ENCODE results near the gene TTC39C.

The TTC39C gene

DNA sequence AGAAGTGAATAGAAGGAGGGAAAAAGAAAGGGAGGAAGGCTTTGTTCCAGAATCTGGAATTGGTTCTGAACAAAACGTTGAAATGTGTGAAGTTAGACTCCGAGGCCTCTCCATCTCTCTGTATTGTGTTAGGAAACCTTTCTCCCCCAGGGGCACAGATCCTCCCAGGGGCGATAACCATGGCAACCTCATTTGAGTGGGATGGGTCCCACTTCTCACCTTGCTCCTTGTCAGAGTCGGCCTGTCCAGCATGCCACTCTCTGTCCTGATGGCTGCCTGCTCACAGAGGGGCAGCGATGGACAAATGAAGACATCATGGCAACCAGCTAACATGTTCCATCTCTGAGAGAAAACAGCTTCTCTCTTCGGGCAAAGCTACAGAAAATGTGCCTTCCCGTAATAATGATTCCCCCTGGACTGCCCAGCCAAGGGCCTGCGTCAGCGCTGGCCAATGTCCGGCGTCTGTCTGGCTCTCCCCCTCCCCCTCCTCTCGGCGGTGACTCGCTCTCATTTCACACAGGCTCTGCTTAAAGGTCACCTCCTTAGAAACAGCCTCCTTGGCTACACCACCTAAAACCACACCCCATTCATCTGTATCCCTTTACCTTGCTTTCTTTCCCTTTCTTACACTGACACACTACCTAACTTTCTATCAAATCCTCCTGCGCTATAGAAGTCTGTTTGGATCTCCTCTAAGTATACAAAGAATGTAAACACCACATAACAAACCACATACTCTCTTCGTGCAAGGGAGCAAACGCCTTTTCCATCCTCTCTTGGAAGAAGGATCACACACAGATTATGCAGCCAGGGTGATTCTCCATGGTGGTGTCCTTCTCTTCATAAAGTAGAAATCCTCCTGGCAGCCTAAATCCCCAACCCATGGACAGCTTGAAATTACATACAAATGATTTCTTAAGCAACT, 32.1 kb upstream of the TTC39C start:
- TF ChIP-seq, protein P1, sequence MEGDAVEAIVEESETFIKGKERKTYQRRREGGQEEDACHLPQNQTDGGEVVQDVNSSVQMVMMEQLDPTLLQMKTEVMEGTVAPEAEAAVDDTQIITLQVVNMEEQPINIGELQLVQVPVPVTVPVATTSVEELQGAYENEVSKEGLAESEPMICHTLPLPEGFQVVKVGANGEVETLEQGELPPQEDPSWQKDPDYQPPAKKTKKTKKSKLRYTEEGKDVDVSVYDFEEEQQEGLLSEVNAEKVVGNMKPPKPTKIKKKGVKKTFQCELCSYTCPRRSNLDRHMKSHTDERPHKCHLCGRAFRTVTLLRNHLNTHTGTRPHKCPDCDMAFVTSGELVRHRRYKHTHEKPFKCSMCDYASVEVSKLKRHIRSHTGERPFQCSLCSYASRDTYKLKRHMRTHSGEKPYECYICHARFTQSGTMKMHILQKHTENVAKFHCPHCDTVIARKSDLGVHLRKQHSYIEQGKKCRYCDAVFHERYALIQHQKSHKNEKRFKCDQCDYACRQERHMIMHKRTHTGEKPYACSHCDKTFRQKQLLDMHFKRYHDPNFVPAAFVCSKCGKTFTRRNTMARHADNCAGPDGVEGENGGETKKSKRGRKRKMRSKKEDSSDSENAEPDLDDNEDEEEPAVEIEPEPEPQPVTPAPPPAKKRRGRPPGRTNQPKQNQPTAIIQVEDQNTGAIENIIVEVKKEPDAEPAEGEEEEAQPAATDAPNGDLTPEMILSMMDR (conservative IDR thresholded peaks at IDR 0.05) = no peak
- no peak for TF ChIP-seq ZFX (IDR thresholded peaks at IDR 0.05)
- H3K27ac ChIP-seq = no peak overlapping the region

DNA sequence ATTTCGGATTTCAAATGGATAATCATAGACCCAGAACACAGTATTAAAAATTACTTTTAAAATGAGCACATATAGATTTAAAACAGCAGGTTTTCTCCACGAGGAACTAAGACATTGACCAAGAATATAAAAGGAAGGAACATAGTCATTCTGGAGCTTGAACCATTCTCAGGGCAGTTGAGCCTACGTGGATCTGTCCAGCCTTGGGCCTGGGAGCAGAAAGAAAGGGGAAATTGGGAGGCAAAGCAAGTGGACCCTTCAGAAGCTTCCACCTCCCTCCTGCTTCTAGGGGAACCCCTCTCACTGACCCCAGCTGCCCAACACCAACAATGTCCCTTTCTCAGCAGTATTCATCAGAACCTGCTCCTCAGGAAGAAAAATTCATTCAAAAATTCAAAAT, 31.4 kb upstream of the TTC39C start:
- H3K27ac ChIP-seq = no peak overlapping the region
- TF ChIP-seq, protein P1 (conservative IDR thresholded peaks at IDR 0.05) = no peak
- no peak for TF ChIP-seq ZFX (IDR thresholded peaks at IDR 0.05)

DNA sequence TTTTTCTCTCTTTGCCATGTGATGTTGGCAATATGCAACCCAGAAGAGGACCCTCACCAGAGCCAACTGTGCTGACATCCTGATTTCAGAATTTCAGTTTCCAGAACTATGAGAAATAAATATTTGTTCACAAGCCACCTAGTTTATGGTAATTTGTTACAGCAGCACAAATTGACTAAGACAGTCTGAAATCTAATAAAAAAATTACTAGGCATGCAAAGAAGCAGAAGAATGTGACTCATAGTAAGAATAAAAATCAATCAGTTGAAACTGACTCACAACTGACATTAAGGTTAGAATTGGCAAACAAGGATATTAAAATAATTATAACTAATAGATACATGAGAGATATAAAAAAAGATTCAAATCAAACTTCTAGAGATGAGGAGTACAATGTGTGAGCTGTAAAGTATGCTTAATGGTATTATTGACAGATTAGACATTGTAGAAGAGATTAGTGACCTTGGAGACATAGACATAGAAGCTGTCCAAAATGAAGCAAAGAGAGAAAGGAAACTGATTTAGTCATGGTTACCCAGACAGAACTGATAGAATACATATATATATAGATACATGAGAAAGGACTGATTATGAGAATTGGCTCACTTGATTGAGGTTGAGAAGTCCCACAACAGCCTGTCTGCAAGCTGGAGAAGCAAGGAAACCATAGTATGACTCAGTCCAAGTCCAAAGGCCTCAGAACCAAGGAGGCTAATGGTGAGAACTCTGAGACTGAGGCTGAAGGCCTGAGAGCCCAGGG, 27.8 kb upstream of the TTC39C start:
- TF ChIP-seq ZFX (IDR thresholded peaks at IDR 0.05) = no peak
- TF ChIP-seq, protein P1 (conservative IDR thresholded peaks at IDR 0.05) = no peak
- no peak overlapping the region for H3K27ac ChIP-seq

DNA sequence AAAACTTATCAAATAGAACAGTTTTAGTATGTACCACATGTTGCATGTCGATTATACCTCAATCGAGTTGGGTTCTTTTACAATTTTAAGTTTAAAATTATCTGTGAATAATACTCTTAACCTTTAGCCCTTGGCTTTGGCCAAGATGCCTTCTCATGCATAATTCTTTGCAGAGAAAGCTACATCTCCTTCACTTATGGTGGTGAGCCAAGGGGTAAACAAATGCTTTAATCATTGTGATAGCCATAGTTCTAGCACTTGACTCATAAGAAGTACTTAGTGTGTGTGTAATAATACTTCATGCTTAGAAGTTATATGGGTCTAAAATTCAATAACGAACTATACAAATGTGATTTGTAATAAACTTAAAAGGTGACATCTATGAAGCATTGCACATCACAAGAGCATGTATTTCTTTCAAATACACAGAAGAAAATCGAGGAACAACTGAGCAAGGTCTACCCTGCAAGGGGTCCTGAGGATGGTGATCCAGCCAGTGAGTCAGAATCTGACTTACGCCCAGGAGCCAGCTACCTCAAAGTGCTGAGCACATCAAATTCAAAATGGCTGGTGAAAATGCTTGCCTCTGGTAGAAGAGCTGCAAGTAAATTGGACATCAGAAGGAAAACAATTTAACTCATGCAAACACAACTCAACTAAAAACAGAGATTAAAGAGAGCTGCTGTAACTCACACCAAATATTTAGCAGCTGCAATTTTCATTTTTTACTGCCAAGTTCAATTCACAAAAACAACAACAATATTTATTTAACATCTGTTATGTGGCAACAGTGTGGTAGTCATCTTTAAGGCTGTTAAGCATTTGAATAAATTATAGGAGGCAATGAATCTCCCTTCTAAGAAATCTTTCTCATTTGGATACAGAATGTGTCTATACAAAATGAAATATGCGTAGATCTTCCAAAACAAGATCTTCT, 23.8 kb upstream of the TTC39C start:
- no peak for TF ChIP-seq ZFX (IDR thresholded peaks at IDR 0.05)
- TF ChIP-seq, protein P1 (conservative IDR thresholded peaks at IDR 0.05) = no peak
- H3K27ac ChIP-seq = no peak overlapping the region

DNA sequence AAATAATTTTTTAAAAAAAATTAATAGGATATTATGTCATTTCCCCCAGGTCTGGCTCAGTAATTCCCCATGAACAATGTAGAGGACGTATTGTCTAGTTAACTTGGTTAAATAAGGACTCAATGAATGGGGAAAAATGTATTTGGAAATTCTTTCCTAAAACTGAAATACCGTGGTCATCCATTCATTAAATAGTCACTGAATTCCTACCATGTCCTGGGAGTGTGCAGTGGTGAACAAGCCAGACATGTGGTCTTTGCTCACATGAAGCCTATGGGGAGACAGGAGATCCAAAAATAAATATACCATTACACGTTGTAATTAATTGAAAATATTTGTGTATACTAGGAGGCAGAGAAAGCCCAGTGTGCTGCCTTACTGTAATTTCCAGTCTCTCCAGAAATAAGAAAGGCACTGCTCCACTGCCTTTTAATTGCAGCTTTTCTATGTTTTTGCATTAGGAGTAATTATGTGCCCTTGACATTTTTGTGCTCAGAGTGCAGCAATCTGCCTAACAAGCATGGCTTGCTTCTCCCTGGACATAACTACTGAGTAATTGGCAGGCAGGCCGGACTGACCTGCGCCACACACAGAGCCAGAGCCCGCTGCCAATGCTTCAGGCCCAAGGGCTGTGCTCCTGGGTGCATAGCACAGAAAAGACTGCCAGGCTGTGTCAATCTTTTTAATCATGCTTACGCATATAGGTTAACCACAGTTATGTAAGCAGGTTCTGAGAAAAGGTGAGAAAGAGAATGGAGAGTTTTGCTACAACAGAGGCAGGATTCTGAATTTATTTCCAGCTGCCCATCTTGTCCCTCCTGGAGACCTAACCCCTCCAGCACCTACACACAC, 22.2 kb upstream of the TTC39C start:
- peak overlapping the region; percentile 18; the same call in 1 of the 2 replicates for H3K27ac ChIP-seq
- no peak for TF ChIP-seq ZFX (IDR thresholded peaks at IDR 0.05)
- TF ChIP-seq, protein P1 (conservative IDR thresholded peaks at IDR 0.05) = no peak

DNA sequence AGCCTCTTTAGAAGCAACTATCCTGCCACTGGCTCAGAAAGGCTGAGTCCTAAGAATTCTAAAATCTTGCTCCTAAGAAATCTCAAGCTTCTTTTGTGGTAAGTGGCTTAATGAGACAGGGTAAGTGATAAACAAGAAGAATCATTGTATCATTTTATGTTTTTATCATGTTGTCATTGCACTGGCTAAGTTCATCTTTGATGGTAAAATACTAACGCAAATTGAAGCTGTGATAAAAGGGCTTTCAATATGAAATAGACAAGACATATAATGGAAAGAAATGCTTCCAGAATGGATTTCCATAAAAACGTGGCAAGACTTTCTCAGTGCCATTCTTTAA, 21.6 kb upstream of the TTC39C start:
- no peak overlapping the region for H3K27ac ChIP-seq
- no peak for TF ChIP-seq ZFX (IDR thresholded peaks at IDR 0.05)
- TF ChIP-seq, protein P1 (conservative IDR thresholded peaks at IDR 0.05) = no peak
